Measurements from ENCODE around the gene ACADSB.

Gene ACADSB

GRCh38 chr10:123007558-123008354 is 1.1 kb upstream of the ACADSB start:
- peak; percentile 55 for DNase-seq

- DNase-seq = peak; percentile 41
Measured at GRCh38 chr10:123009105-123009820, 457 bp downstream of the ACADSB start.

GRCh38 chr10:123011987-123012386 is 3.2 kb downstream of the ACADSB start:
- DNase-seq = no peak

GRCh38 chr10:123013456-123014419 is 4.9 kb downstream of the ACADSB start:
- DNase-seq = no peak

GRCh38 chr10:123014772-123015171 is 6.0 kb downstream of the ACADSB start:
- no peak for DNase-seq

- no peak for DNase-seq
Measured at GRCh38 chr10:123016228-123016627, 7.4 kb downstream of the ACADSB start.

GRCh38 chr10:123017421-123018165 is 8.8 kb downstream of the ACADSB start:
- no peak for DNase-seq

- no peak for DNase-seq
Measured at GRCh38 chr10:123018531-123018930, 9.7 kb downstream of the ACADSB start.

- DNase-seq = no peak
Measured at GRCh38 chr10:123019264-123019663, 10.5 kb downstream of the ACADSB start.

- no peak for DNase-seq
Measured at GRCh38 chr10:123019941-123020703, 11.3 kb downstream of the ACADSB start.

GRCh38 chr10:123021517-123021916 is 12.7 kb downstream of the ACADSB start:
- DNase-seq = no peak

- DNase-seq = no peak
Measured at GRCh38 chr10:123024540-123024939, 15.7 kb downstream of the ACADSB start.

GRCh38 chr10:123026302-123026701 is 17.5 kb downstream of the ACADSB start:
- DNase-seq = no peak

GRCh38 chr10:123027861-123028260 is 19.1 kb downstream of the ACADSB start:
- DNase-seq = no peak

GRCh38 chr10:123031124-123031523 is 22.3 kb downstream of the ACADSB start:
- no peak for DNase-seq

- no peak for DNase-seq
Measured at GRCh38 chr10:123034332-123034731, 25.5 kb downstream of the ACADSB start.

GRCh38 chr10:123035467-123036086 is 26.8 kb downstream of the ACADSB start:
- DNase-seq = no peak

- DNase-seq = no peak
Measured at GRCh38 chr10:123038782-123039631, 30.2 kb downstream of the ACADSB start.

- no peak for DNase-seq
Measured at GRCh38 chr10:123039632-123039930, 30.8 kb downstream of the ACADSB start.

GRCh38 chr10:123042708-123043408 is 34.1 kb downstream of the ACADSB start:
- no peak for DNase-seq
